HG02763 (cell line): ENCODE measurements around the gene CYBC1.
"Not testable (repeated sequence)": the region's sequence is repeated elsewhere in the genome, so short reads cannot be mapped to it uniquely, and the experiment has no call there.

ENCODE experiments used
- ATAC-seq: cut with Tn5 transposase; IDR thresholded peaks from one replicate; pipeline ENCODE4 v1.9.1; 2021; ENCODE audit warnings: mild to moderate bottlenecking, moderate library complexity; ENCODE audit not compliant: unreplicated experiment

Gene CYBC1

DNA sequence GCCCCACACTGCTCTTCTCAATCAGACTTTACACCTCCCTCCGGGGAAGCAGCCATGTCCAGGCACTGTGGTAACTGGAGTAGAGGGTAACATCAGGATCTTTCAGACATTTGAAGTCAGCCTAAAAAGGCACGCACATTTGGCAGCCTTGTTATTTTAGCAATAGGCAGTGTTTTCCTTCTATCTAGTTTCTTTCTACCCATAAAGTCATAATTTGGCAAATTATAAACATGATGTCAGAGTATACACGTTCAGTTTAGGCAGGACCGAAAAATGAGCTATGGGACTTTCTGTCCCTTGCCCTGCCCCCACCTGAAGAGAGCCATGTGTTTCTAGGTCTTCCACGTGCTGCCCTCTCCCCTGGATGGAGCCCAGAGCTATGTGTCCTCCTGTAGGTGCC is 29.1 kb upstream of the CYBC1 start:
- no peak for ATAC-seq

GRCh38 chr17:82477934-82478333 is 27.4 kb upstream of the CYBC1 start:
- no peak for ATAC-seq

- no peak for ATAC-seq
Measured at GRCh38 chr17:82475458-82475857, 24.9 kb upstream of the CYBC1 start.

DNA sequence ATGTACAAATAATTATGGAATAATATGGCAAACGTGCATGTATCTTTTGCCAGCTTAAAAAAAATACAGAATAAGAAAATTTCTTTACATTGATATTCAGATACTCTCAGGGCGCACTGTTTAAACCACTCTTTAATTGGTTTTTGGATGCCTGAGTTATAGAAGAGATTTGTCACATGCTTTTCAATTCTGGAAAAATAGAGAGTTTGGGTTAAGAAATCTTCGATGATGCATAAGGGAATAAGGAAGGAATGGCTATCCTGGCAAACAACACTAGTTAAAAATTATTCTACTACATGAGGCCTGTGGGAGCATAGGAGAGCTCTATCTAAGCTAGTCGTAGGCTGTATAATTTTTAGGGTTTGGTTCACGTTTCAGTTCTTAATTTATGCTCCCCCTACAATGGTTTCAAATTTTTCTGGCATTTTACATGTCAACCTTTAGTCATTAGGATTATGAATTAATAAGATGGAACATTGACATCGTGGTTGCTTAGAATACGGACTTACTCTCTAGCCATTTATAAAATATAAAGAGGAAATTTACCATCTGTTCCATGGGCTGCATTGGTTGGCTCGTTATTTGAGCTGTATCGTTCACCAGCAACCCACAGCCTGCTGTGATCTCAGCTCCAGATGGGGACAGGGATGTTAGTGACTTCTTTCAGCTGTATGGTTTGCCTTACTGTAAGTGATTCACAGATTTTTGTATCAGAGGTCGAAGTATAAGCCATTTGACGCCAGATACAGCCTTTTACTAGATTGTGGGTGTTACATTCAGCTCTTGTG is 23.9 kb upstream of the CYBC1 start:
- no peak for ATAC-seq

DNA sequence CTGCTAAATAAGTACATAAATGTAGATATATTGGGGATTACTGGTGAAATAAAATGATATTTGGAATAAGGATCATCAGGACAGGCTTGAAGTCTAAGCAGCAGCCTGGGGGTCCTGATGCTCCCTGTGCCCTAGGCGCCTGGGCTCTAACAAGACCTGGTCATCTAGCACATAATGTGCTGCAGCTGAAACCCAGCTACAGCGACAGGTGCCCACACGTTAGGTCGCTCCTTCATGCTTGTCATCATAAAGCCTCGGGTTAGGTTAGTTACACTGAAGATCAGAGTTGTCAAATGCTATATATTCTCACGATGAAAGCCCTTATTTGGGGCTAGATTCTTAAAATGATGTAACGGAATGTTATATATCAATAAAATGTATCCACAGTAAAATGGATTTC is 19.5 kb upstream of the CYBC1 start:
- ATAC-seq, result no peak

GRCh38 chr17:82468692-82469091 is 18.1 kb upstream of the CYBC1 start:
- no peak for ATAC-seq

DNA sequence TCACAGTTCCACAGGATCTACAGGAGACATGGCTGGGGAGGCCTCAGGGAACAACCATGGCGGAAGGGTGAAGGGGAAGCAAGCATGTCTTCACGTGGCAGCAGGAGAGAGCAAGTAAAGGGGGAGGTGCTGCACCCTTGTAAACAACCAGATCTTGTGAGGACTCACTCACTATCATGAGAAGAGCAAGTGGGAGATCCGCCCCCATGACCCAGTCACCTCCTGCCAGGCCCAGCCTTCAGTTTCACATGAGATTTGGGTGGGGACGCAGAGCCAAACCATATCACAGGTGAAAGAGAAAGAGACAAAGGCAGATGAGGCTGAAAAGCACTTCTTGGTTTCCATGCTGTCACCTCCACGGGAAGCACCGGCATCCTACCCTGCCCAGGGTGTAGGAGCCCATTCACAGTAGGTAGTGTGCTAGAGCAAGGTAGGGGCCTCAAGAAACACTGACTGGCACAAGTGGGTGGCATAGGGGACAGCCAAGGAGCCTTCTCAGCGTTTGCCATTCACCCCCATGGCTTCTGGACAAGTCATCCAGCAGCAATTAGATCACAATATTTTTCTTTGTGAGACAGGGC is 14.6 kb upstream of the CYBC1 start:
- ATAC-seq, result no peak

GRCh38 chr17:82464567-82464929 is 14.0 kb upstream of the CYBC1 start:
- ATAC-seq, result no peak

GRCh38 chr17:82463925-82464566 is 13.5 kb upstream of the CYBC1 start:
- no peak for ATAC-seq

GRCh38 chr17:82463391-82463790 is 12.8 kb upstream of the CYBC1 start:
- ATAC-seq, result no peak

DNA sequence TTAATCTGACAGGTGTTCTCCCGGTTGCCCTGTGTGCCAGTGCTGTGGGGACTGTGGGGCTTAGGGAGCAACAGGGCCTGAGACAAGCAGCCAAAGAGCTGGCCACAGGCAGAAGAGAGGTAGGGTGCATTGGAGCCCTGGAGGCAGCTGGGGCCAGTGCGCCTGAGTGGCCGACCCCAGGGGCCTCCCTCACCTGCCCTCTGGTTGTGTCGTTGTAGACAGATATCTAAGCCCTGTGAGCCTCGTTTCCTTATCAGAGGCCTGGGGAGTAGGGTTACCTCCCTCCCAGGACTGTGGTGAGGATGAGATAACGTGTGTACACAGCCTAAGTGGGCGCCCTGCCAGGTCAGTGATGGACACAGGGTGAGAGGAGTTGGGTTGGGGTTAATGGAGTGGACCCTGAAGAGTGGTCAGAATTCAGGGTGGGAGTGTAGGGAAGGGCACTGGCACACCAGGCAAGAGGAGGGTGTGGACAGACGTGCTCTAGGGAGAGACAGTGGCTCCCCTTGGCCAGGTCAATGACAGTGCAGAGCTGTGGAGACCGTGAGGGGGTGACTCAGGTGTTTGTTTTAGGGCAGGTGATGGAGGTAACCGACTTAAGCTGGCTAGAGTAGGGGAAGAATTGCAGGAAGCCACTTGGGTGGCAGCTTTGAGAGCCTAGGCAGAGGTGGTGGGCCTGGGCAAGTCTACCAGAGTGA is 11.4 kb upstream of the CYBC1 start:
- no peak for ATAC-seq

DNA sequence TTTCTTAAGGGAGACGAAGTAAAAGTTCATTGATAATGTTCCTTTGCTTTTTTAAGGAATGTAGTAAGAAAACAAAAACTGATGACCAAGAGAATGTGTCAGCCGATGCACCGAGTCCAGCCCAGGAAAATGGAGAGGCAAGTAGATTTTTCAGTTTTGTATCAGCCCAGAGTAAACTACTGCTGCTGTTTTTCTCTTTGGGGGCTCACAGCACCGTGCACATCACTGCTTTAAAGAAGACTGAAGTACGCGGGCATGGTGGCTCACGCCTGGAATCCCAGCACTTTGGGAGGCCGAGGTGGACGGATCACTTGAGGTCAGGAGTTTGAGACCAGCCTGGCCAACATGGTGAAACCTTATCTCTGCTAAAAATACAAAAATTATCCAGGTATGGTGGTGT is 9.4 kb upstream of the CYBC1 start:
- ATAC-seq, result not testable (repeated sequence)

- no peak for ATAC-seq
Measured at GRCh38 chr17:82458885-82459424, 8.4 kb upstream of the CYBC1 start.

DNA sequence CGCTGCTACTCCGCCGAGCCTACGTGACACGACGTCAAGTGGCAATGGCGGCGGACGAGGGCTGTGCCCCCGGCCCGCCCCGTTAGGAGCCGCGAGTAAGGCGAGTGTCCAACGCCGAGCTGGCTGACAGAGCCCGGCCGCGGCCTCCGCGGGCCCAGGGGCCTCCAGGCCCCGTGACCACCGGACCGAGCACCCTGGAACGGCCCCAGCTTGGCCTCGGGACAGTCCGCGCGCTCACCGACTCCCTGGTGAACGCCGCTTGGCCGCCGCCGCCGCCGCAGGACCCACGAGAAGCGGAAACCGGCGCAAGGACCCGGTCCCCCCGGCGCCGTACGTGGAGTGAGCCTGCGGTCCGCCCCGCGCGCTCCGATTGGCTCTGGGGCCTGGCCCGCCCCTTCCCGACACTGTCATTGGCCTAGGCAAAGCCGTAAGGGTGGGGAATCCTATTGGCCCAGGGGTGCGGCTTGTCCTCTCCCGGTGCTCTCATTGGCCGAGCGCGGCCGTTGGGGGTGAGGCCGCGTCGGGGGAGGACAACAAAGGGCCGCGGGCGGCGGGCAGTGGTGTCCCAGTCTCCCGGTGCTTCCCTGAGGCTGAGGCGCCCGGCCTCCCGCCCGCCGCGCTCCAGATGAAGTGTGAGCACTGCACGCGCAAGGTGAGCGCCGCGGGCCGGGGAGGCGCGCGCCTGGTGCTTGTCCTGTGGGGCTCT is 7.8 kb upstream of the CYBC1 start, which contains the start of gene NARF:
NARF (plus strand) TSS at position 563 of the 706 bp plus-strand sequence; CDS start at position 626, 63 bp downstream.
- peak; percentile 94 for ATAC-seq

DNA sequence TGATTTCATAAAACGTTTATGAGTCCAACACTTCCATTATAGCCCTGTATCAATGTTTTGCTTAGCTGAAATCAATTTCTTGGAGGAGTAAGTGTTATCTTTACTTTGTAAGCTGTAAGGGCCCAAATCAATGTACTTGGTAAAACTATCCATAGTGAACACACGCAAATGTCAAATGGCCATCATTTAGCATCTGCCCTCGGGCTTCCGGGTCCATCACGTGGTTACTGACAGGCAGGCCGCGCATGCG is 7.3 kb upstream of the CYBC1 start:
- no peak for ATAC-seq

DNA sequence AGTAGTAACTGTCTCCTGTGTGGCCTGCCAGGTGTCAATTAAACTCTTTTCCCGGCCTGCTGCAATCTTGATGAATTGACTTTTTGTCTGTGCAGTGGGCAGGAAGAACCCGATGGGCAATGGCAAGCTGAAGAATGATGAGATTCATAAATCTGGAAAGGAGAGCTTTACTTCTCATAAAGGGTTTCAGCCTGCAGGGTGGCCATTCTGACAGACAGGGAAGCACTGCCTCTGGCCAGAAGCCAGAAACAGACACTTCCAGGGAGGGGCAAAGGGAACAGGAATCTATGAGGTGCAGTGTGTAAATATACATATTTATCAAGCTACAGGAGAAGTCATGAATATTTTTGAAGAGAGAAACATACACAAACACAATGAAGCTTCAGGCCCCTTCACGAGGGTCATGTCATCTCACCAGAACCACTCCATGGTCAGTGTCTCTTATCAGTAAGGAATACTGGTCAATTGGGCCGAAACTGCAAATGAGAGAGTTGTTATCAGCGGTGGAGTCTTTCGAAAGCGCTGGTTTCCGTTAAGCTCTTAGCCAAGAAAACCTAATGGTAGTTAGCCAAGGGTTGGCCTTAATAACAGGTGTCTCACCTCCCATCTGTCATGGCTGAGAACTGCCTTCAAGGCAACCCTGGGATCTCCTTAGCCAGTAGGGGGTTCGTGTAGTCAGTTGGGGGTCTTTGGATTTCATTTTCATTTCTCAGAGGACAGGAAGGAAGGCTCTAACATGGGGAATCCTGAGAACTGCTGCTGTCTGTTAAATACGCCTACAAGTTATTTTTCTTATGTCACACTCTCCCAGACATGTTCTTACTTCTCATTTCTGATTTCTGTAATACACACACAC is 6.7 kb upstream of the CYBC1 start:
- ATAC-seq, result no peak

- not testable (repeated sequence) for ATAC-seq
Measured at GRCh38 chr17:82453706-82454105, 3.2 kb upstream of the CYBC1 start.

GRCh38 chr17:82453151-82453550 is 2.6 kb upstream of the CYBC1 start:
- ATAC-seq, result not testable (repeated sequence)

- no peak for ATAC-seq
Measured at GRCh38 chr17:82452162-82452561, 1.6 kb upstream of the CYBC1 start.

GRCh38 chr17:82449883-82450356 is 632 bp downstream of the CYBC1 start:
- no peak for ATAC-seq
